Ramos (cell line): ENCODE results near the gene ZNF483.
"Not testable (repeated sequence)": the region's sequence is repeated elsewhere in the genome, so short reads cannot be mapped to it uniquely, and the experiment has no call there.

Experiments
- in situ Hi-C: fragments of 300-500 bp; cut with MboI; formaldehyde crosslinking; loops from one replicate; pipeline ENCODE4 v1.14.3; 2022; ENCODE audit warnings: low sequenced_read_pairs; ENCODE audit not compliant: unreplicated experiment

The ZNF483 gene

DNA sequence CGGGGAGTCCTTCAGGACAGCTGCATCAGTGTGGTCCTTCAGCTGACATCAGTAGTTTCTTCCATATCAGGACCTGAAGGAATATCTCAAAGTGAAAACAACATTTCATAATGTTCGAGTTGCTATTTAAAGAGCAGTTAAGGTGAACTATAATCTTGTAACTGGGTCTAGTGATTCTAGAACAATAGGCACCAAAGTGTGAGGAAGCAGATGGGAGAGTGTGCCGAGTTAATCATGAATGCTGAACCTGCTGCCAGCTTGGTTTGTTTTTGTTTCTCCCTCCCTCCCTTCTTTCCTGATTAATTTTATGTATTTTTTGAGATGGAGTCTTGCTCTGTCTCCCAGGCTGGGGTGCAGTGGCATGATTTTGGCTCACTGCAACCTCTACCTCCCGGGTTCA lies 78.1 kb downstream of the ZNF483 start:
- in situ Hi-C loops, result no loop called here

DNA sequence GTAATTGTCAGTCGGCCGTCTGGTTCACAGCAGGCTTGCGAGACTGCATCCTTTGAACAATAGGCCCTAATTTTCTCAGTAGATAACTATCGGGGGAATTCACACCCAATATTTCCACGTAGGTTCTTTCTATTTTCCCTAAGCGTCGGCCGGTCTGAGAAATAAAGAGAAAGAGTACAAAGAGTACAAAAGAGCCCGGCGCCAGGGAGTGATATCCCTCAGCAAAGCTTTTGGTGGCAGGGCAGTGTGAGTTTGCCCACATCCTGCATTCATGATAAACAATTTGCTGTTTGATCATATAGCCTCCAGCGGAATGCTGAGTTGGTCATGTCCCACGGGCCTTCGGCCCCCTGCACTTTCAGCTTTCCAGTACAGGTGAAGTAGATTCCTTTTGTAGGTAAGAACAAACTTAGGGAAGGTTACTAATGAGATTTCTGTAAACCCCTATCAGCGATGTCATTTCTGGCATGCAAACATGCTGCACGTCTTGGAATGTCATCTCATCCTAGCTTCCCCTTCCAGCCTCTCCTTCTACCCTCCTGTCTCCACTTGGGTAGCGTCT lies 79.2 kb downstream of the ZNF483 start:
- in situ Hi-C loops, result no loop called here

DNA sequence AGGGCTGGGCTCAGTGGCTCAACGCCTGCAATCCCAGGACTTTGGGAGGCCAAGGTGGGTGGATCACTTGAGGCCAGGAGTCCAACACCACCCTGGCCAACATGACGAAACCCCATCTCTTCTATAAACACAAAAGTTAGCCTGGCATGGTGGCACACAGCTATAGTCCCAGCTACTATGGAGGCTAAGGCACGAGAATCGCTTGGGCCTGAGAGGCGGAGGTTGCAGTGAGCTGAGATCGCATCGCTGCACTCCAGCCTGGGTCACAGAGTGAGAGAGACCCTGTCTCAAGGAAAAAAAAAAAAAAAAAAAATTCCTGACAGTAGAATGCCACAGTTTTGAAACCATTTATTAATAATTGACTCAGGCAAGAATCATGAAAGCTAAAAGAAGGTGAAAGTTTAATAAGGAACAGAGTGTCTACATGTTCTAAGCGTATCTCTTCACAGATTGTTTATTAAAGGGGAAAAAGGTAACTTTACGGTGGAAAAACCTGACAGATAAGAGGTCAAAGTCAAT lies 80.1 kb downstream of the ZNF483 start:
- in situ Hi-C loops, result no loop called here

DNA sequence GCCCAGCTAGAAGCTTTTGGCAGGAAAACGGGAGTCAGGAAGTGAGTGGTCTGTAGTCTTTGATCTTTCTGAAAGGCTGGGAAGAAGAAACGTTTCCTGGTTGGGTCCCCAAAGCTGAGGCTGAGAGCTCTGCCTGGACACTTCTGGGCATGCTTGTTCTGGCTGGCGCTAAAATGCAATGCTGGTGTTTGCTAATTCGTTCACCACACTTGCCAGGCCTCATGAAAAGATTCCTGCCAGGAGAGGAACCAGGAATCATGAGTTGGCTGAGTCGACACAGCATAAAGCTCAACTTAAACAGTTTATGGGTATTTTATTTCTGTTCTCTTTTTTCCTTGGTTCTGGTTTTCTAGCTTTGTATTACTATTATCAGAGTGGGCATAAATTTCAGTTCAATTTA lies 85.2 kb downstream of the ZNF483 start:
- in situ Hi-C loops, result no loop called here

DNA sequence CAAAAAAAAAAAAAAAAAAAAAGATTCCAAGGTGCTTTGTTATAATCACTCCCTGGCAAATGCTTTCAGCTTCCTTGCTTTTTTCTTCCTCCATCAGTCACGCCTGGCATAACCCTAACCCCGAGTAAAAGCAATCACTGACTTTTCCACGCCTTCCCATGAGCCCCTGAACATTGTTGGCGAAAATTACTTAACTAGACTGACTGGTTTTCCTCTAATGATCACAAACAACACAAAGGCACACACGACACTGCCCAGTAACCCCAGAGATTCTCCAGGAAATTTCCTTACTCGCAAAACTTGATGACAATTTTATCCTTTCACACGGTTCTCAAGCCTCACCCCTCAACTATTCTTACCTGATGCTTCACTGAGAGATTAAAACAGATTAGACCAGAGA lies 85.9 kb downstream of the ZNF483 start:
- in situ Hi-C loops, result no loop called here

GRCh38 chr9:111613436-111614040 lies 88.6 kb downstream of the ZNF483 start:
- in situ Hi-C loops, result no loop called here

- in situ Hi-C loops, result no loop called here
Observed at GRCh38 chr9:111615928-111616327, 90.9 kb downstream of the ZNF483 start.

GRCh38 chr9:111617349-111617748 lies 92.4 kb downstream of the ZNF483 start:
- in situ Hi-C loops, result not testable (repeated sequence)

DNA sequence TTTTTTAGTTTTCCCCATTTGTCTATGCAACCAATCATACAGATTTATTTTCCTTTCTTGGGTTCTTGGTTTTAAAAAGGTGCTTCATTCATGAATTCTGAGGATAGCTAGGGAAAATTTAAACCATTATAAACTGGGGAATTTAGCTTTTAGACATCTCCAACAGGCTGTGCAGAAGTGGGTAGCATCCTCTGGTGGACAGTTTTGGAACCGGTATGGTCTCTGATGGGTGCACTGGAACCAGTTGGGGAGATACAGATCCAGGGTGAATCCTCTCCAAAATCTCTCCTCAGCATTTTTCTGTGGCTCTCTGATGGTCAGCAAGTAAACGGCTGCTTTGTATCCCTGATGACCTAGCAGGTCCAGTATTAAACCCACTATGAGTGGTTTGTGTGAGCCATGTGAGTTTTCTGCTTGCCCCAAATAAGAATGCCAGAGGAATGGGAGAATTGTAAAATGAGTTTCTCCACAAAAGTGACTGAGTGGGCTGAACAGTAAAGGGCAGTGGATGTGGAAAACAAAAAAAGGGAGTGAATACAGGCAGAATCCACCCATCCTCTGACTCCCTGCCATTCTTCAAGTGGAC lies 97.0 kb downstream of the ZNF483 start:
- in situ Hi-C loops, result no loop called here

- in situ Hi-C loops, result no loop called here
Observed at GRCh38 chr9:111622626-111623025, 97.6 kb downstream of the ZNF483 start.
